Astrocyte (in vitro differentiated cells and primary cell): ENCODE data around the gene HOXD12. TPM values are rescaled to one million over a fixed set of nuclear protein-coding genes. Genes with fewer than 3 reads are reported as not detected.

ENCODE experiments used
- DNase-seq: peaks from one replicate; pipeline ENCODE4 v3.0.0-alpha.2; 2010; ENCODE audit warnings: low read depth
- FAIRE-seq: peaks from 2 replicates; lab custom pipeline; 2011; peaks lifted over from hg19 to GRCh38; lab: Jason Lieb, UNC
- H2AFZ ChIP-seq: 2 replicates; pipeline ENCODE4 v1.6.0; 2012; ENCODE audit warnings: low read depth, low read length, inconsistent platforms
- H3K27ac ChIP-seq: 2 replicates; pipeline ENCODE4 v1.5.1; 2011; ENCODE audit warnings: low read depth, low read length, inconsistent platforms
- H3K27me3 ChIP-seq: 2 replicates; pipeline ENCODE4 v1.6.0; 2011; ENCODE audit warnings: low read length, inconsistent platforms; ENCODE audit not compliant: insufficient read depth
- H3K36me3 ChIP-seq: 2 replicates; pipeline ENCODE4 v1.5.1; 2011; ENCODE audit warnings: low read length, inconsistent platforms; ENCODE audit not compliant: insufficient read depth
- H3K4me1 ChIP-seq: 2 replicates; pipeline ENCODE4 v1.5.1; 2011; ENCODE audit warnings: low read length, inconsistent platforms; ENCODE audit not compliant: insufficient read depth
- H3K4me2 ChIP-seq: 2 replicates; pipeline ENCODE4 v1.6.0; 2012; ENCODE audit warnings: low read length, inconsistent platforms
- H3K4me3 ChIP-seq: 2 replicates; pipeline ENCODE4 v1.5.1; 2011; ENCODE audit warnings: low read depth, mild to moderate bottlenecking, low read length, inconsistent platforms; ENCODE audit not compliant: insufficient read depth
- H3K79me2 ChIP-seq: 2 replicates; pipeline ENCODE4 v1.6.0; 2012; ENCODE audit warnings: mild to moderate bottlenecking, low read length, inconsistent platforms; ENCODE audit not compliant: insufficient read depth
- H3K9ac ChIP-seq: 2 replicates; pipeline ENCODE4 v1.6.0; 2012; ENCODE audit warnings: mild to moderate bottlenecking, low read length, inconsistent platforms
- H3K9me3 ChIP-seq: 2 replicates; pipeline ENCODE4 v1.5.1; 2012; ENCODE audit warnings: low read depth, mild to moderate bottlenecking, low read length, inconsistent platforms; ENCODE audit not compliant: insufficient read depth
- H4K20me1 ChIP-seq: 2 replicates; pipeline ENCODE4 v1.6.0; 2012; ENCODE audit warnings: low read length, inconsistent platforms; ENCODE audit not compliant: insufficient read depth
- H3K27ac Mint-ChIP-seq: one replicate; pipeline ENCODE4 v1.8.0; 2021; ENCODE audit warnings: mild to moderate bottlenecking, mixed read lengths; ENCODE audit not compliant: unreplicated experiment
- H3K27me3 Mint-ChIP-seq: one replicate; pipeline ENCODE4 v1.8.0; 2021; ENCODE audit warnings: low read depth, mixed read lengths; ENCODE audit not compliant: unreplicated experiment
- H3K36me3 Mint-ChIP-seq: one replicate; pipeline ENCODE4 v1.8.0; 2021; ENCODE audit warnings: low read depth, mixed read lengths; ENCODE audit not compliant: unreplicated experiment
- H3K4me1 Mint-ChIP-seq: one replicate; pipeline ENCODE4 v1.8.0; 2021; ENCODE audit warnings: low read depth, mixed read lengths; ENCODE audit not compliant: unreplicated experiment
- H3K4me3 Mint-ChIP-seq: one replicate; pipeline ENCODE4 v1.8.0; 2021; ENCODE audit warnings: mild to moderate bottlenecking, moderate library complexity, mixed read lengths; ENCODE audit not compliant: unreplicated experiment
- H3K9me3 Mint-ChIP-seq: one replicate; pipeline ENCODE4 v1.8.0; 2021; ENCODE audit warnings: mild to moderate bottlenecking, mixed read lengths; ENCODE audit not compliant: unreplicated experiment
- EZH2 ChIP-seq: IDR thresholded peaks from 2 replicates; pipeline ENCODE4 v1.6.1; 2012; ENCODE audit warnings: mild to moderate bottlenecking, low read length, inconsistent platforms; ENCODE audit not compliant: insufficient read depth
- total RNA-seq: library from RNA; stranded (reverse); gene quantifications from 2 replicates; pipeline ENCODE4 v1.2.1, GENCODE V29; 2021
- TF ChIP-seq, protein P1 (sequence below): IDR thresholded peaks from 2 replicates; pipeline ENCODE4 v1.5.1; 2011; ENCODE audit warnings: low read depth, mild to moderate bottlenecking, inconsistent platforms, low read length, moderate library complexity; ENCODE audit not compliant: insufficient read depth

Gene HOXD12
- total RNA-seq, 1 donor from 2014 or later = not detected

DNA sequence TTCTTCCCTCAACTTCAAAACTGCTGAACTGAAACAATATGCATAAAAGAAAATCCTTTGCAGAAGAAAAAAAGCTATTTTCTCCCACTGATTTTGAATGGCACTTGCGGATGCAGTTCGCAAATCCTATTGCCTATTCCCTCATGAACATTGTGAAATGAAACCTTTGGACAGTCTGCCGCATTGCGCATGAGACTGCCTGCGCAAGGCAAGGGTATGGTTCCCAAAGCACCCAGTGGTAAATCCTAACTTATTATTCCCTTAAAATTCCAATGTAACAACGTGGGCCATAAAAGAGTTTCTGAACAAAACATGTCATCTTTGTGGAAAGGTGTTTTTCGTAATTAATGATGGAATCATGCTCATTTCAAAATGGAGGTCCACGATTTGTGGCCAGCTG, 38.3 kb downstream of the HOXD12 start:
- Mint-ChIP-seq H3K4me1 (no peaks in the 10 kb centered on the region), H3K36me3 (peaks cover 2% of the 10 kb centered on the region), H3K9me3 (peaks cover 35% of the 10 kb centered on the region), H3K27ac (no peak overlapping the region), H3K4me3 (no peak overlapping the region), H3K27me3 (peaks cover 92% of the 10 kb centered on the region)
- H3K9ac ChIP-seq = no peak overlapping the region
- H3K27me3 ChIP-seq = peaks cover 85% of the 10 kb centered on the region
- no peaks in the 10 kb centered on the region for H4K20me1 ChIP-seq
- no peaks in the 10 kb centered on the region for H3K79me2 ChIP-seq
- FAIRE-seq (no peak), DNase-seq (no peak)
- no peak overlapping the region for H3K27ac ChIP-seq
- peaks cover 6% of the 10 kb centered on the region for H3K9me3 ChIP-seq
- H3K4me1 ChIP-seq = peaks cover 8% of the 10 kb centered on the region
- no peak overlapping the region for H3K4me3 ChIP-seq
- H2AFZ ChIP-seq = no peak overlapping the region
- H3K36me3 ChIP-seq = no peaks in the 10 kb centered on the region
- no peak overlapping the region for H3K4me2 ChIP-seq
- TF ChIP-seq, protein P1, sequence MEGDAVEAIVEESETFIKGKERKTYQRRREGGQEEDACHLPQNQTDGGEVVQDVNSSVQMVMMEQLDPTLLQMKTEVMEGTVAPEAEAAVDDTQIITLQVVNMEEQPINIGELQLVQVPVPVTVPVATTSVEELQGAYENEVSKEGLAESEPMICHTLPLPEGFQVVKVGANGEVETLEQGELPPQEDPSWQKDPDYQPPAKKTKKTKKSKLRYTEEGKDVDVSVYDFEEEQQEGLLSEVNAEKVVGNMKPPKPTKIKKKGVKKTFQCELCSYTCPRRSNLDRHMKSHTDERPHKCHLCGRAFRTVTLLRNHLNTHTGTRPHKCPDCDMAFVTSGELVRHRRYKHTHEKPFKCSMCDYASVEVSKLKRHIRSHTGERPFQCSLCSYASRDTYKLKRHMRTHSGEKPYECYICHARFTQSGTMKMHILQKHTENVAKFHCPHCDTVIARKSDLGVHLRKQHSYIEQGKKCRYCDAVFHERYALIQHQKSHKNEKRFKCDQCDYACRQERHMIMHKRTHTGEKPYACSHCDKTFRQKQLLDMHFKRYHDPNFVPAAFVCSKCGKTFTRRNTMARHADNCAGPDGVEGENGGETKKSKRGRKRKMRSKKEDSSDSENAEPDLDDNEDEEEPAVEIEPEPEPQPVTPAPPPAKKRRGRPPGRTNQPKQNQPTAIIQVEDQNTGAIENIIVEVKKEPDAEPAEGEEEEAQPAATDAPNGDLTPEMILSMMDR = no peak
- no peak for TF ChIP-seq EZH2

GRCh38 chr2:176138526-176138922, 38.9 kb downstream of the HOXD12 start:
- no peak overlapping the region for H3K4me3 ChIP-seq
- H3K27ac ChIP-seq = no peak overlapping the region
- H3K4me1 ChIP-seq = peaks cover 8% of the 10 kb centered on the region

More at GRCh38 chr2:176138526-176138922, 38.9 kb downstream of the HOXD12 start:
- Histone ChIP-seq H3K4me2 (no peak overlapping the region), H4K20me1 (no peaks in the 10 kb centered on the region), H3K9me3 (peaks cover 6% of the 10 kb centered on the region), H3K79me2 (no peaks in the 10 kb centered on the region), H2AFZ (no peak overlapping the region), H3K27me3 (peaks cover 85% of the 10 kb centered on the region), H3K9ac (no peak overlapping the region), H3K36me3 (no peaks in the 10 kb centered on the region)
- FAIRE-seq (no peak), DNase-seq (no peak)
- no peak overlapping the region for H3K4me3 Mint-ChIP-seq
- H3K4me1 Mint-ChIP-seq = no peaks in the 10 kb centered on the region
- H3K27me3 Mint-ChIP-seq = peaks cover 92% of the 10 kb centered on the region
- H3K36me3 Mint-ChIP-seq = peaks cover 2% of the 10 kb centered on the region
- no peak overlapping the region for H3K27ac Mint-ChIP-seq
- TF ChIP-seq, protein P1 = no peak
- no peak for TF ChIP-seq EZH2
- peaks cover 37% of the 10 kb centered on the region for H3K9me3 Mint-ChIP-seq
